Activated CD8-positive, alpha-beta memory T cell treated with anti-CD3 and anti-CD28 coated beads for 48 hours (primary cell): ENCODE results near the gene IPO9.

ENCODE experiments used
- DNase-seq, 3 experiments: peaks; one replicate each; pipeline ENCODE4 v3.0.0-alpha.2; 2020; ENCODE audit warnings: low read depth in 2 of 3, low spot score in 2 of 3

Gene IPO9

DNA sequence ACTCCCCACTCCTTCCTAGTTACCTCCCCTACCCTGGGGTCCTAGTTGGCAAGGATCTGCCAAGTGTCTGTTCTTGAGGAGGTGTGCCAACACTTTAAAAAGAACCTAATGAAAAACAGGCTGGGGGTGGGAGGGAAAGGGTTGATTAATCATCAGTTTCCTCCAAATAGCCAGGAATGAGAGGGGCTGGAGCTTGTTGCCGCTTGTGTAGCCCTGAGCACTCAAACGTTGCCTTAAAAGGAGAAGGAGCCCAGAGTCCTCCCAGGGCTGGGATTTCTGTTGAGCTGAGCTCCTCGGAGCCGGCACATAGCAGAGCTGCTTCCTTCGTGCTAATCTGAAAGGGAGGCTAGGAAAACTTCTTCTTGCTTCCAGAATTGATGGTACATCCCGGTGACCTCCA, 75.6 kb downstream of the IPO9 start:
- DNase-seq: no peak

DNA sequence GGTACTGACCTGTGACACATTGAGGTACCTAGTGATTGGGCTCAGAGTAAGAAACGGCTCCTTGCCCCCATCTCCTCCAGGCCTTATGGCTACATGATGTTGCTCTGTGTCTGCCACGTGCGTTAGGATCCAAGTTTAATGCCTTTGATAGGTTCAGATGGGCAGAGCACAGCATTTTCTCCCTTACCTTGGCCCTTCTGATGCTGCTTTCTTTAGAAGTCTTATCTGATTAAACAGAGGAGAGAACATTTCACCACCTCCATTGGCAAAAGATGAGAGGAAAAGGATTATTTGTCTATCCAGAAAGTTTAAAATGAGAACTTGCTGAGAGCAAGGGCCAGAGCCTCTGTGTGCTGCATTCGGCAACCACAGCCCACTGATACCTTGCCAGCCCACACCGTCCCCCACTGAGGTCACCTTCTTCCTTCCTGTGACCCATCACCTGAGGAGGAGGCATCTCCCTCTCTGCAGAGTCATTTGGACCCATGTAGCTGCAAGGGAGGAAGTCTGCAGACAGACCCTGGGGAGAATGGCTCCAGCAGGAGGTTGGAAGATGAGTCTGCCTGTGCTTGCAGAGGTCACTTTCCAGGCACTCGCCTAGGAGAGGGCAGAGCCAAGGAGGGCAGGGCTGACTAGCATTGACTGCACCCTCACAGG, 76.4 kb downstream of the IPO9 start:
- no peak for DNase-seq

DNA sequence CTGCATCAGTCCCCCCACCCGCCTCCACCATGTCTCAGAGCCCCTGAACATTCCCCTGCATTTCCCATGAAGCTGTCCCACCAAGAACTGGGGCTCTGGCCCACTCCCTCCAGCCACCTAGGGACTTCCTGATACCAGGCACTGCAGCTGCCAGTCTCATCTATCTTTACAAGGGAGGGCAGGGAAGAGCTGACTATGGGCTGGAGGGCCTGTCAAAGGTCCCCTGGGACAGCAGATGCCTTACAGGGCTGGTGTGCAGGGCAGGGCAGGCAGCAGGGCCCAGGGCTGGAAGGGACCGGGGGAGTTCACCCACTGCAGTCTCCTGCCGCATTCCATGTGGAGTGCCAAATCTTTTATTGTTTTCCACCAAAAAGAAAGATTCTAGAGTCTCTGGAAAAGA, 77.4 kb downstream of the IPO9 start:
- DNase-seq: no peak

DNA sequence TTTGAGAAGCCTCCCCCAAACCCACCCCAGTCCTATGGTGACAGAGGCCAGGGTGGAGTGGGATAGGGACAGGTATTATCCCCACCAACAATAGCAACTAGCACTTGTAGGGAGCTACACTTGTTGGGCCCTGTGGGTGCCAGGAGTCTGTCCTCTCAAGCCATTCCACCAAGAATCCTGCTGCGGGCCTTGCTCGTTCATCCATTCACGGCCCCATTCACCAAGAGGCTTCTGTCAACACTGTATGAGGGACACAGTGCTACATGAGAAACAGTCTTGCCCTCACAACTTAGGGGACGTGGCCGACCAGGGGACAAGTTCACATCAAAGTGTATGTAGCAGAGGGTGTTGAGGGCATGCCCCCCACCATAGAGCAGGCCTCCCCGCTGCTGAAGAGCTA, 78.7 kb downstream of the IPO9 start:
- DNase-seq: no peak

DNA sequence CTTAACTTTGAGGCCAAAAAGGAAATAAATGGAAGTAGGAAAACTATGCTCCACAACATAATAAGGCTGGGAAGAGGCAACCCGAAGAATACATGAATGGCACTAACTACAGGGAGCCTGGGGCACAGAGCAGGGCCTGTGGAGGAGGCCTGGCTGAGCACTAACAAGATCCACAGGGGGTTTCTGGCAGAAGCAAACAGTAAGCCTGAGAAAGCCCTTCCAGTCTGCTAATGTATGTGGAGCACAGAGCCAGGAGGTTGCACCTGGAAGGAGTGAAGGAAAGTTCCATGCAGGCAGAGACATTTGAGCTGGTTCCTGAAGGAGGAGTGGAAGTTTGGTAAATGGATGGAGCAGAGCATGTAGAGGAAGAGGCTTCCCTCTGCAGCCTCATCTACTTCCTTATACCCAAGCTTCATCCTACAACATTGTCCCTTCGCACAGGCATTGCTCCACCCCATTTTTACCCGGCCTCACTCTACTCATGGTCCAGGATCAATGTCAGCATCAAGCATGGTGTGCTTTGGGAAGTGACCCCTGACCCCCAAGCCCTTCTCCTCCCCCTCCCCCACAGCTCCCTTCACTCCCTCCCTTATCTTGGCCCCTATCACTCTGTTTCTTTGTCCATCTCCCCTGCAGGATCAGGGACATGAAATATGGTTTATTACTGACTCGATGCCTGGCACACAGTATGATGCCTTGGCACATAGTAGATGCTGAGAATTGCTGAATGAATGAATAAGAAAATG, 83.0 kb downstream of the IPO9 start:
- DNase-seq: no peak

DNA sequence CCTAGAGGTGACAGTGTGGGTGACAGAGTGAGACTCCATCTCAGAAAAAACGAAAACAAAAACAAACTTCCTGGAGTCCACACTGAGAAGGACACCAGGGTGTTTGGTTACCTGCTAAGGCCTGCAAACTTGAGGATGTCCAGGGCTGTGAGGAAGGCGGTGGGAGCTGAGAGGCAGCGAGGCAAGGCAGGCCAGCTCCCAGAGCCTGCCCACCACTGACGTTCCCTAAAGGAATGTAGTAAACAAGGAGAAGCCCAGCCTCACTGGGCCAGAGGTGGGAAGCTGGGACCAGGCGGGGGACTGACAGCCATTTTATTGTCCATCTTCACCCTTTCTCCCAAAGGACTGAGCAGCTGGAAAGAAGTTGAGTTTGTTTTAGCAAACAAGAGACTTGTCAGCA, 83.9 kb downstream of the IPO9 start:
- no peak for DNase-seq

DNA sequence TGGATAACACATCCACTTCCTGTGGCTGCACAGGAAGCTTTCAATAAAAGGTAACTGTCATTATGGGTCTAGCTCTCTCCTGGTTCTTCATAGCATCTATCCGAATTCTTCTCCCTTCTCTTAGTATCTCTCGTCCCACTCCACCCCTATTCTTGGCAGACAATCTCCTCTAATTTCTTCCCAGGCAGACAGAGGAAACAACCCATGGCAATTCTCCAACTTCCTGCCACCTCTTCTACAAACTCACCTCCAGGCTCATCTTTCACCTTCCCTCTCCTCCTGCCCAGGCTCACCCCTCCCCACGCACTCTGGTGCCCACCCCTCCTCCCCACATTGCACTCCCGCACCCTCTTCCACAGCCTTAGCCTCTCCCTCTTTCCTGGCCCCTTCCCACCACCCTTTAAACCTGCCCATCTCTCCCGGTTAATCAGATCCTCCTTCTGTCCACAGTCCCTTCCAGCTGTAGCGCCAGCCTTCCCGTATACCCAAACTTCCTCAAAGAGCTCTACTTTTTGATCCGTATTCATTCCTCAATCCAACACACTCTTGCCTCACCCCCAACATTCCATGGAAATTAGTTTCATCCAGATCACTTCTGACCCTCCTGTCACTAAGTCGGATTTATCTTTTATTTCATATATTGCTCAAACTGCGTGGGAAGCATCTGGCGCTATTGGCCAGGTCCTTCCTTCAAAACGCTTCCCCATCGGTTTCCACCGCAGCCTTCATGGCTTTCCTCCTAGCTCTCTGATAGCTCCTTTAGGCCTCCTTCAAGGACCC, 85.7 kb downstream of the IPO9 start:
- DNase-seq: no peak

DNA sequence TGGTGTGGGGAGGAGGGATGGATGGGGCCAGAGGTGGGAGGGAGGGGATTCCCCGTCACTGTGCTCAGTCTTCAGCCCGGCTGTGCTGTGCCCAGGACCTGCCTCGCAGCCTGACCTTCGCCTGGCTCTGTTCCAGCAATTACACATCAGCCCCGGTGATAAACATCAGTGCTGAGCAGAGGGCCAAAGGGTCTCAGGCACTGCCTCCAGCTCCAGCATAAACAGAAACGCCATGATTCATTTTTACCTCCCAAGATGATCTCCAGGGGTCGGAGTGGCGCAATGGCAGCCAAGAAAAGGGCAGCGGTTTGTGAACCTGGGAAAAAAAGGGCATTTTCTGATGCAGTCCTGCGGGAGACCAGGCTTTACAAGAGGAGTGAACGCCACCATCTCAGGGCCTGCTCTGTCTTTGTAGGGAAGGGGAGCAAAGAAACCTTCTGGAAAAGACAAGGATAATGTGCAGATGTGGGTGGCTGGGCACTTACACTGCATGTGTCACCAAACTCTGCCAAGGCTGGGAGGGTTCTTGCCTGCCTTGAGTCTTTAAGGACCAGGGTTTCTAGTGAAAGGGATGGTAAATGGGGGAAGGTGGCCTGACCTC, 87.8 kb downstream of the IPO9 start:
- DNase-seq: no peak

DNA sequence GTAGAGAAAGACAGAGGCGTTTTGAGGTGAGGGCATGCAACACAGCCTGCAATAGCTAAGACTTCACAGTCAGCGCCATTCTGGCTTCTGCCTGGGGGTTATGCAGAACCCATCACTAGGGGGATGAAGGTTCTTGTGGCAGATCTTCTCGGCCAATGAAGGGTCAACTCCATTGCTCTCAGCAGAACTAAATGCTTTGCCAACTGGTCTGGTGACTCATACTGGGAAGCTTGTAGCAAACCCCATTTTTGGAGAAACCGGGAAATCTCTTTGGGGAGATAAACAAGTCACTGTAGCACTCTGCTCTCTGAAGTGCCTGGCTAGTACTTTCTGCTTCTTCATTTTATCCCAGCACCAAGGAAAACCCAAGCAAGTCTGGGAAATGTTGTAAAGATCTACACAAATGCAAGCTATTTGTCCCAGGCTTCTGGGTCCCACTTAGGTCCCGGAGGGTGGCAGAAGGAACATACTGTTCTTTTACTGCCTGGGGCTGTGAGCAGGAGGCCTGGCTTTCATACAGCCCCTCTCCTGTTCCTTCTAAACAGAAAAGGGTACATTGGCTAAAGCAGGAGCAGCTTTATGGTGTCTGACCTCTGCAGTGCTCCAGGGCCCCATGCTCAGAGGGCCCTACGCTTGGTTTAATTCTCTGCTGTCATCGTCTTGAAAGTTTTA, 88.5 kb downstream of the IPO9 start:
- no peak for DNase-seq

DNA sequence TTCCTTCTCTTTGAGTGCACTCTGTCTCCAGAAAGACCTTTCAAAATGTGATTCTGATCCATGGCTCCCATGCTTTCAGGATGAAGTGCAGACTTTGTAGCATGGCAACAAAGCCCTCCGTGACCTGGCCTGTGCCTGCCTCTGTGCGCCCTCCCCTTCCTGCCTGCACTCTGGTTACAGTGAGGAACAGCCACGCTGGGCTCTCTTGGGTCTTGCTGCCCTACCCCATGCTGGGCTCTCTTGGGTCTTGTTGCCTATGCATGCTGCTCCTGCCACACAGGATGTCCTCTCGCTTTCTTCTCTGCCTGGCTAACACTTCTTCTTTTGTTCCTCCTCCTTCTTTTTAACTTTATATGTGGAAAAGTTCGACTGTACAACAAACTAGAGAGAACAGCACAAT, 89.4 kb downstream of the IPO9 start:
- no peak for DNase-seq

DNA sequence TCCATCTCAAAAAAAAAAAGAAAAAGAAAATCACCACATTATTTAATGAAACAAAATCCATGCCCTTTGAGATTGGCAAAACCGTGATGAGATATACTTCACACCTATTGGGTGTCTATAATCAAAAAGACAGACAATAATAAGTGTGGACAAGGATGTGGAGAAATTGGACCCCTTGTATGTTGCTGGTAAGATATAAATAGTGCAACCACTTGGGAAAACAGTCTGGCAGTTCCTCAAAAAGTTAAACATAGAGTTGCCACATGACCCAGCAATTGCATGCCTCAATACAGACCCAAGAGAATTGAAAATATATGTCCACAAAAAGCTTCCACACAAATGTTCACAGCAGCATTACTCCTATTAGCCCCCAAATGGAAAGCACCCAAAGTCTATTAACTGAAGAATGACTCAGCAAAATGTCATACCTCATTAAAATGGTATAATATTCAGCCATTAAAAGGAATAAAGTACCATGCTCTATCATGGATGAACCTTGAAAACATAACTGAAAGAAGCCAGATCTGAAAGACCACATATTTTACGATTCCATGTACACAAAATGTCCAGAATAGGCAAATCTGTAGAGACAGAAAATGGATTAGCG, 93.1 kb downstream of the IPO9 start:
- DNase-seq: no peak

DNA sequence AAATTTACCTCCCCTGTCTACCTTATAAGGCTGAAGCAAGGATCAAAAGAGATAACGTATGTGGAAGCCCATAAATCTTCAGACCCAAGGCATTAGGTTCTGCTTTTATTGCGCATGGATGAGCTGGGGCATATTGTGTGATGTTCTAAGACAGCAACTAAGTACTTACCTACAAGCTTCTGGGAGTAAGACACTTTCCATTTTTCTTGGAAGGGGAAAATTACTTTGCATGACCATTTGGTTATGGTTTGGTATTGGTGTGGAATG, 96.3 kb downstream of the IPO9 start:
- no peak for DNase-seq

DNA sequence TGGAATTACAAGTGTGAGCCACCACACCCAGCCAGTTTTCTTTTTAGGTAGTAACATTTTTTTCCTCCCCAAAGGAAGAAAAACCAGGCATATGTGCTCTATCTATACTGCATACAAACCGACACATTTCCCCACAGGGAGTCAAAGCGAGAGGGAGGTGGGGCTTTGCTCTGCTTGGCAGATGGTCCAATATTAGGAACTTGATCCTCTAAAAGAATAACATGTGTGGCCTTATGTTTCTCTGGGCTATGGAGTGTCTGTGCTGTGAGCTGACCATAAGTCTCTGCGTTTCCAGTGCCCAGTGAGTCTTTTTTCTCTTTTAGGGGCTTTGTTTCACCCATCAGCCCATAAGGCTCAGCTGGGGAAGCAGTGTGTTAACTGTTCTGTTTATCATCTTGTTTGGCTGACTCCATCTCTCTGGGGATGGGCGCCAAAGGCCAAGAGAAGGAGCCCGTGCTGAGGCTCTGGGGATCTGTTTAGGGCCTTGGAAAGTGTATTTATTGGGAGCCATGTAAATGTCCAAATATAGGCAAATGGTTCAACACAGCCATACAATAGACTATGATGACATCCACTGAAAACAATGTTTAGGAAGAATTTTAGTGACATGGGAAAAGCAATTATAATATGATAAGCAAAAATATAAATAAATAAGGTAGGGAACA, 97.2 kb downstream of the IPO9 start:
- no peak for DNase-seq

DNA sequence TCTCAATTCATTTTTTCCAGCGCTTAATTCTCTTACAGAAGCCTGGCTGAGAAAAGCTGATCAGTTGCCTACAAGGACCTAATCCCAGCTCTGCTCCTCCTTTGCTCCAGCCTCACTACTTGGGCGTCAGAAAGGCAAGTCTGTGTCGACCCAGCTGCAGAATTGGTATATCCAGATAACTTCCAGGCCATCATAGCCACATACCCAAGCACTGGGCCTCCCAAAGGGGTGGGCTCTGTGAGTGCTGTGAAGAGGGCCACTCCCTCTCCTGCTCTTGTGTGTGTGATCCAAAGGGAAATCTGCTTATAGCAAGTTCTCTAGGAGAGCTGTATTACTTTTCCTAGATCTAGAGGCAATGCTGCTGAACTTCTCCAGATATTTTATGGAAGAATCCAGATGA, 99.3 kb downstream of the IPO9 start:
- DNase-seq: no peak

DNA sequence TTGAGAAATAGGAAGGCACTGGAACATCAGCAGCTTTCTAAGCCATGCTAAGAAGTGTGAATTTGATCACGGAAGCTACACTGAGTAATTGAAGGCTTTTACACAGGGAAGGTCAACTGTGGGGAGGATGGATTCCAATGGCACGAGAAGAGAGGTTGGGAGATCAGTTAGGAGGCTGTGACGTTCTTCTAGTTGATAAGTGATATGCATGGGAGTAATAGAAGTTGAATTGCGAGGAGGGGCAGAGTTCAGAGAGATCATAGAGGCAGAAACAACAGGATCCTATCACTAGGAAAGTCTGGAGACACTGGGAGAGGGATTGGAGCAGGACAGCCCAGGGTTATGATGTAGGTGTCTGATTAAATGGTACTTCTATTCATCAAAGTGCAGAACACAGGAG, 101.2 kb downstream of the IPO9 start:
- no peak for DNase-seq

DNA sequence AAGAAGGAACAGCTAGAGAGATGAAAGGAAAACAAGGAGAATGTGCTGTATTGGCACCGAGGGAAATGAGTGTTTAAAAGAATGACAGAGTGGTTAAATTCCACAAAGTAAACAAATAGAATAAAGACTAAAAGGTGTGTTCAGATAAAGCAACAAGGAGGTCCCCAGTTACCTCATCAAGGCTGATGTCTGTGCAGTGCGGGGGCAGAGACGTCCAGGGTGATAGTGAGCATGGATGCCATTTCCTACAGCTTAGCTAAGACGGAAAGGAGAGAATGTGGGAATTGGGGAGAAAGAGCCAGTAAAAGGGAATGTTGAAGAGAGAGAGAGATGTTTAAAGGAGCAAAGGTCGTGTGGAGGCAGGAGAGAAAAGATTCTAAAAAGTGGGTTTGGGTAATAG, 101.8 kb downstream of the IPO9 start:
- no peak for DNase-seq
